NCI-H2227 treated with DMSO at 0.1 percent for 48 hours (cell line): ENCODE results near the gene PACSIN1.

Experiments used
- DNase-seq: peaks from one replicate; lab custom pipeline; 2025; lab: John Stamatoyannopoulos, UW

PACSIN1 gene

DNA sequence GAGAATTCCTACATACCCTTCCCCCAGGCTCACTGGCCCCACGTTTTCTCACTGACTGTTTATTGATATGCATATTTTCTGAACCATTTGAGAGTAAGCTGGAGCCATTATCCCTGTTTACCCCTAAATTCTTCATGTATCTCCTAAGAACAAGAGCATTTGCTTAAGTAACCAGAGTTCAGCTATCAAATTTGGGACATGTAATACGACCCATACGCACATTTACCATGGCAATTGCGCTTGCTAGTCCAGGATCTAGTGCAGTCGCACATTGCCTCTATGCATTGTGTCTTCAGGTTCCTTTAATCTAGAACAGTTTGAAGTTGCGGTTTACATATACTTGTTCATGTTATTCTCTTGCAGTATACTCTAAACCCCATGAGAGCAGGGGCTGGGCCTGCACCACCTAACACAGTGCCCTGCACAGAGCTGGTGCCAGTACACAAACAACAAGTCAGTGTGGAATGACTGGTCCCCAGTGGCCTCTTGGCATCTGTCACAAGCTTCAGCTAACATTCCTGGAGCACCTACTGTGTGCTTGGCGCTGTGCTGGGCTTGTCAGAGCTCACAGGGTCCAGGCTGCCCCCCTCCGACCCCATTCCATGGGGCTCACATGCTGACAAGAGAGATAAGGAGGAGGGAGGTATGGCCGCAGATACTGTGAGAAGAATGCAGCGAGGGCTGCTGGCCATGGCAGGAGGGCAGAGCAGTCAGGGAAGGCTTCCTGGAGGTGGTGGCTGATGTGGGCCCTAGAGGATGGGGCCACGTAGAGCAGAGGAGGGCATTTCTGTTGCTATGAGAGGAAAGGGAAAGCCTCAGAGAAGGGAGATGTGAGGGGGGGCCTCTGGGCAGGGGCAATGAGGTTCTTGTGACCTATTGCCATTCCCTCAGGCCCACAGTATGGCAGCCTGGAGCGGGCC is 62.1 kb downstream of the PACSIN1 start:
- DNase-seq, result no peak

DNA sequence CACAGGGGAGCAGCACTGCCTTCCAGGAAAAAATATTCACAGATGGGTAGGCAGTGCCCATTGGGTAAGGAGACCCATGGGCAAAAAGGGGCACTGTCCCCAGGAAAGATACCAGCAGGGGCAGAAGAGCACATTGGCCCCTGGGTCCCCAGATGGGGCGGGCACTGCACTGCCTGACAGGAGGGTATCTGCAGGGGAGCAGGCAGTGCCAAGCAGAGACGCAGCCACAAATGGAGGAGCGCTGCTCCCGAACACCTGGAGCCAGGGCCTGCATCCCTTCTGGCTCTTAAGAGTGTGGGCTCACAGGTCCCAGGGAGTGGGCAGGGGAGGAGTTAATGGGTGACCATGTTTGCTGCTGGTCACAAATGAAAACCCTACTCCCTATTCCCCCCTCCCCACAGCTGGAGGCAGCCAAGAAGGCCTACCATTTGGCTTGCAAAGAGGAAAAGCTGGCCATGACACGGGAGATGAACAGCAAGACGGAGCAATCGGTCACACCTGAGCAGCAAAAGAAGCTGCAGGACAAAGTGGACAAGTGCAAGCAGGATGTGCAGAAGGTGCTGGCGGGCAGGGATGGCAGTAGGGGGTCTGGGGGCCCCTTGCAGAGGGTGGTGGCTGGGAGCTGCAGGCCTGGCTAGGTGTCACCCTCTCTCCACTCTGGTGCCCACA is 63.3 kb downstream of the PACSIN1 start:
- DNase-seq, result no peak

DNA sequence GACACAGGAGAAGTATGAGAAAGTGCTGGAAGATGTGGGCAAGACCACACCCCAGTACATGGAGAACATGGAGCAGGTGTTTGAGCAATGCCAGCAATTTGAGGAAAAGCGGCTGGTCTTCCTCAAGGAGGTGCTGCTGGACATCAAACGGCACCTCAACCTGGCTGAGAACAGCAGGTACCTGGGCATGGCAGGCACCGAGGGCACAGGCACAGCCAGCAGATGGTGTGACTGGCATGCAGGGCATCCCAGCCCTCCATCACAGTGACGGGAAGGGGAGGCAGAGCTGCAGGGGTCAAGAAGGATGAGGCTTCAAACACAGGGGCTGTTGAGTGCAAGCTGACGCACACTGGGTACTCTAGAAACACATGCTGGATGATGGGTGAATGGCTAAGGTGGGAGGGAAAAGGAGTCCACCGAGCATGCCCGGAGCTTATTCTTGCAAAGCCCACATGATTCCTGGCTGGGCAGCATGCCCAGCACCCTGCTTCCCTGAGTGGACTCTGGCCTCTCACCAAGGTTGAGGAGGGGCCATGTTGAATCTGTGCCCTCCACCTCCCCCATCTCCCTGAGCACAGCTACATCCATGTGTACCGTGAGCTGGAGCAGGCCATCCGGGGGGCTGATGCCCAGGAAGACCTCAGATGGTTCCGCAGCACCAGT is 63.9 kb downstream of the PACSIN1 start:
- no peak for DNase-seq

GRCh38 chr6:34530753-34531365 is 65.0 kb downstream of the PACSIN1 start:
- no peak for DNase-seq

DNA sequence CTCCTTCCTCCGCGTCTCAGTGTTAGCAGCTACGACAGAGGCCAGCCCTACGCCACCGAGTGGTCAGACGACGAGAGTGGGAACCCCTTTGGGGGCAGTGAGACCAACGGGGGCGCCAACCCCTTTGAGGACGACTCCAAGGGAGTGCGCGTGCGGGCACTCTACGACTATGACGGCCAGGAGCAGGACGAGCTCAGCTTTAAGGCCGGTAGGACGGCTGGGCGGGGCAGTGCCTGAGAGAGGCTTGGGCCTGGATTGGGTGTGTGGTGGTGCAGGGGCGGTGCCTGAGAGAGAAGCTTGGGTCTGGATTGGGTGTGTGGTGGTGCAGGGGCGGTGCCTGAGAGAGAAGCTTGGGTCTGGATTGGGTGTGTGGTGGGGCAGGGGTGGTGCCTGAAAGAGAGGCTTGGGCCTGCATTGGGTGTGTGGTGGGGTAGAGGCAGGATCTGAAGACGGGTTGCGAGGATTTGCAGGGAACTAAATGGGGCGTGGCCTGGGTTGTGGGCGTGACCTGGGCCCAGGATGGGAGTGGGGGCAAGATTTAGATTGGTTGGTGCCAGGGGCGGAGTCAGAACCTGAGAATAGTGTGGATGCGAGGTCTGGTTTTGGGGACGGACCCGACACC is 65.8 kb downstream of the PACSIN1 start:
- DNase-seq, result no peak

DNA sequence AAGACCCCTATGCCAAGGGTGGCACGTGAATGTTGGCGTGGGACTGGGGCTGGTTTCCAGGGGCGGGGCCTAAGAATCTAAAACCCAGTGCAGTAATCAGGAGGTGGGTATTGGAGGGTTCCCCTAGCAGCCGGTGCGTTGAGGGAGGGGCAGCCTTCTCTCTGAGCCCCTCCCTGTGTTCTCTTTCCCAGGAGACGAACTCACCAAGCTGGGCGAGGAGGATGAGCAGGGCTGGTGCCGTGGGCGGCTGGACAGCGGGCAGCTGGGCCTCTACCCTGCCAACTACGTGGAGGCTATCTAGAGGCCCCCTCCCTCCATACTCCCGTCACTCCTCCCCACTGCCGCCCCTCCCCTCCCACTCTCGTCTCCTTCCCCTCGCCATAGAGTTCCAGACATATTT is 66.4 kb downstream of the PACSIN1 start:
- DNase-seq, result no peak

- DNase-seq, result no peak
Observed at GRCh38 chr6:34534146-34534545, 68.3 kb downstream of the PACSIN1 start.

DNA sequence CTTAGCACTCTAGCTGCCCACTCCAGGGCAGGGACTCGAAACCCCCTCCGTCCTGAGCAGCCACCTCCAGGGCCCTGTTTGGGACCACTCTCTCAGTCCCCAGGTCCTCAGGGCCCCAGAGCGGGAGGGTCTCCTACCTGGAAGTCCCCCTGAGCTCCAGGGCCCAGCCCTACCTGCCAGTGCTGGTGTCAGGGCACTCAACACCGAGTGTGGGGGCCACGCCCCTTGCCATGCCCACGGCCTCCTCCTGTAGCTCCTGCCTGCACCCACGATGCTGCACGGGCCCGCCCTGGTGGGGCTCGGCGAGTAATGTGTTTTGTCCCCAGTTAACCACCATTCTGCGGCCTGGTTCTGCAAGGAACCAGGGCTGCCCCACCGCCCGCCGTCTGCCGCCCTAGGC is 68.8 kb downstream of the PACSIN1 start:
- DNase-seq, result no peak

DNA sequence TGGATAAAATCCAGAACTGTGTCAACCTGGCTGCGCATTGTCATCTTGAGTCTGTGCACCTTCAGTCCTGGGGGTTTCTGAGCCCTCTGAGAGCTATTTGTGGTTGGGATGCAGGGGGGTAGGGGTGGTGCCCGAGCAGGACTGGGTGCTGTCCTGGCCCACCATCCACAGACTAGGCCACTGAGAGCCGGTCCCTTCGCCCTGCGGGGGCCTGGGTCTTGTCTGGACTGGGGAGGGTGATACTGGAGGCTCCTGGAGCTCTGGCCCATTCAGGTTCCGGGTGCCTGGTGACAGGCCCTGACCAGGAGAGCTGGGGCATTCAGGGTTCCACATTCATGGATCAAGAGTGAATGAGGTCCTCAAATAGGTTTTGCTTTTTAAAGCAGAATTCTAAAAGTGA is 69.3 kb downstream of the PACSIN1 start:
- no peak for DNase-seq

GRCh38 chr6:34535646-34536045 is 69.8 kb downstream of the PACSIN1 start:
- no peak for DNase-seq

DNA sequence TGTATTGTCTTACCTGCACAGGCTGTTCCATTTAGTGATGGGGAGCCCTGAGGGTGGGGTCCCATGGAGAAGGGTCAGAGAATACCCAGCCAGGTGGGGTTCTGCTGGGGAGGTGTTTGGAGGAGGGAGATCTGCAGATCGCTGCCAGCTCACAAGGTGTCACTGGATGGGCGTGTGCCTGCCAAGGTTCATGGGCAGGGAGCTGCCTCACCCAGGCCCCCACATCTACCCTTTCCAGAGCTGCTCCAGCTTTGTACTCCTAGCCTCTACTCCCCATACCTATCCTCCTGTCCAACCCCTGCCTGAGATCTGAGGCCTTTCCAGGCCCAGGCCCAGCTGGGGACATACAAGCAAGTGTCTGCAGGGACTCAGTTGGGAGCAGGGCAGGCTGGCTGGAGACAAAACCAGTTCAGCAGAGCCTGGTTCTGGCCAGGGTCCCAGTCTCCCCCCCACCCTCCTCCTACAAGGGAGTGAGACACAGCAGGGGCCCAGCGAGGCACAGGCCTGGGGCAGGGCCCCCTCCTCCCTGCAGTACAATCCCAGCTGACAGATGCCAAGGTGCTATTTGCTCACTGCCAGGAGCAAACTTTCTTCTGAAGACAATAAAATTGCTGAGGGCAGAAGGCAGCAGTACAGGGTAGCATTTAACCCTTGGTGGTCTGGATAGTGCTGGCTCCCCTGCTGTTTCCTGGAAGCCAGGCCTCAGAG is 70.5 kb downstream of the PACSIN1 start:
- DNase-seq, result no peak

- DNase-seq, result no peak
Observed at GRCh38 chr6:34536959-34537848, 71.3 kb downstream of the PACSIN1 start.

DNA sequence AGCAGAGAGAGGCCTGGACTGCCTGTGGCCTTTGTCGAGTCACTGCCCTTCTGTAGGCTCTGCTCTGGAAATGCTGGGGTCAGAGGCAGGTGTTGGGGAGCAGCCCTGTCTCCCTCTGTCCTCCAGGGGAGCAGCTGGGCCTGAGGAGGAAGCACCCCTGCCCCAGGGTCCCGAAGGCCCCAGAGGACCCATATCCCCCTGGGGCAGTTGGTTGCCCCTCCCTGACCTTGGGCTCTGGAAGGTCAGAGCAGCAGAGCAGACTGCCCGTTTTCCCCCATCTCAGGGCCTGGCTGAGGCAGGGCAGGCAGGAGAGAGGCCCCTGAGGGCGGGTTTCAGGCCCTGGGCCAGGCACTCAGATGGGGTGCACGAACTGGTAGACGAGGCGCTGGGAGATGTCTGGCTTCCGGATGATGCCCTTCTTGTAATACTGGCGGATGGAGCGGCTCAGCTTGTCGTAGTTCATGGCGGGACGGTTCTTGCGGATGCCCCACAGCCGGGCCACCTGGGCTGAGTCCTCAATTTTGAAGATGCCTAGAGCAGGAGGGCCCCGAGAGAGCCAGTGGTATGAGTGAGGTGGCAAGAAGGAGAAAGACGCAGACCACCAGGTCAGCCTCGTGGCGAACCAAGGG is 72.2 kb downstream of the PACSIN1 start:
- DNase-seq, result no peak

DNA sequence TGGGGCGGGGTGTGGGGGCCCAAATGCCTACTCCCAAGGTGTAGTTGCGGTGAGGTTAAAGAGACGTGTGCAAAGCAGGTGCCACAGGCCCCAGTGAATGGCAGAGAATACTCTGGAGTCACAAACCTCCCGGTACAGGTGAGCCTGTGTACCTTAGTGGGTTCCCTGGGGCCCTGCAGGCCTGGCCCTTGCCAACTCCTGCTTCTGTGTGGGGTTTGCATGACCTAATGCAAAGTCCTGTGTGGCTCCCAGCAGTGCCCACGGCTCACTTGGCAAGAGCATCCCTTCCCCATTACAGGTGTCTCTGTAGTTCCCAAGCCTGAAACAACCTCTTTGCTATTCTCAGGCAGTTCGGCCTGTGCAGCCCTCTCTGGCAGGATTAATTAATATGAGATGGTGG is 72.7 kb downstream of the PACSIN1 start:
- DNase-seq, result no peak

DNA sequence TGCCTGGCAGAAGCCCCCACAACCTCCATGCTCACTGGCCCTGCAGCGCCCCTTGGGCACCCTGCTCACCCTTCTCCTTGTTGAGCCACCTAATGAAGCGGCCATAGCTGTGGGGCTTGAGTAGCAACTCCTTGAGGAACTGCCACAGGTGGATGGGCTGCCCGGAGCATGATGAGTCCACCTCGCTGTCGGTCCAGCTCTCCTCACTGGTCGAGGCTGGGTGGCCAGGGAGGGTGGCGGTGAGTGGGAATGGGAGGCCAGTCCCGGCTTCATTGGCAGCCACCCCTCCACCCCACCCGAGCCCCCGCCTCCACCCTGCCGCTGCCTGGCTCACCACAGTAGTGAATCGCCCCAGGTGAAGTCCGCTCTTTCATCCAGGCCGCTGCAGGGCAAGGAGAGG is 73.3 kb downstream of the PACSIN1 start:
- no peak for DNase-seq

GRCh38 chr6:34540222-34540621 is 74.3 kb downstream of the PACSIN1 start:
- DNase-seq, result no peak

DNA sequence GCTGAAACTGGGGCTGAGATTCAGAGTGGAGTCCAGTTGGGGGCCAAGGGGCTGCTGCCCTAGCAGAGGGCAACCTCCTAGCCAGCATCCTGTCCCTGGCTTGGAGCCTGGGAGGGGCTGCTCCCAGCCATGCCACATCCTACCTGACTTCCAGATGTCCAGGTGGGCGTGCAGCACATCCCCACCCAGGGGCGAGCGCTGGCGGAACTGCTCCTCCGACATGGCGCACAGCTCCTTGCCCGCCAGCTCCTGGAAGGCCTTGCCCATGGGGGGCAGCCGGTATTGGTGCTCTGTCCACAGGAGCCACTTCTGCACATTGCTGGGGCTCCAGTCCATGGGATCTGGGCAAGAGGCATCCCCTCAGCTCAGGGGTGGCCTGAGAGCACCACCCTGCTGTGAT is 75.0 kb downstream of the PACSIN1 start:
- no peak for DNase-seq

- no peak for DNase-seq
Observed at GRCh38 chr6:34543421-34543820, 77.5 kb downstream of the PACSIN1 start.

DNA sequence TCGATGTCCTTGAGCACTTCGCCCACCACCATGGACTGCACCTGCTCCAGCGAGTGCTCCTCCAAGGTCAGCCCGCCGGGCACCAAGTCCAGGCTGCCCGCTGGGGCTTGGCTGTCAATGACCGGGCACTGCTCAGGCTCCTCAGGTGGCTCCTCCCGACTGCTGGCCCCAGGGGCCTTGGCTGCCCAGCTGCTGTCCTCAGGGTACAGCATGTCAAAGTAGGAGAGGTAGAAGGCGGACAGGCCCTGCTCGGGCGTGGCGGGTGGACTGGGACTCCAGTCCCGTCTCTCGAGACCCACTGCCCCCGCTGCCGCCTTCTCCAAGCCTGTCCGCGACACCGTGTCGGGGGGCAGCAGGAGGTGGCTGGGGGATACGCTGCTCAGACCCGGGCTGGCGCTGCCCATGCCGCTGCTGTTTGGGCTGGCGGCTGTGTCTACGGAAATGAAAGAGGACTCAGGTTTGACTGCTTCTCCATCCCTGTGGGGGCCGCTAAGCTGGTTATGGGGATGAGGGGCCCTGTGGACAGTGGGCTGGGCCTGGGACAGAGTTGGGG is 78.3 kb downstream of the PACSIN1 start:
- DNase-seq, result no peak
